Uterus (tissue), 4 donors: ENCODE measurements around the gene UQCRQ. TPM values are rescaled to one million over a fixed set of nuclear protein-coding genes. Genes with fewer than 3 reads are reported as not detected.

Experiments used
- DNase-seq, 2 donors: peaks; one replicate each; pipeline ENCODE4 v3.0.0-alpha.2; 2019 to 2020
- H3K27ac ChIP-seq, 2 donors: fragments of 200-600 bp; sonication (generic); 1 replicate in 1 of 2; 2 replicates in 1 of 2; pipeline ENCODE4 v1.5.1; 2016 to 2018
- H3K27me3 ChIP-seq, 2 donors: fragments of 200-600 bp; sonication (generic); one replicate each; pipeline ENCODE4 v1.5.1; 2018 to 2019; ENCODE audit warnings: control low read depth in 1 of 2
- H3K36me3 ChIP-seq, 2 donors: fragments of 200-600 bp; sonication (generic); one replicate each; pipeline ENCODE4 v1.5.1; 2019; ENCODE audit warnings: control low read depth in 1 of 2
- H3K4me1 ChIP-seq, 2 donors: fragments of 200-600 bp; sonication (generic); one replicate each; pipeline ENCODE4 v1.5.1; 2018 to 2019; ENCODE audit warnings: control low read depth in 1 of 2
- H3K4me3 ChIP-seq, 2 donors: fragments of 200-600 bp; sonication (generic); 1 replicate in 1 of 2; 2 replicates in 1 of 2; pipeline ENCODE4 v1.5.1; 2018 to 2019; ENCODE audit warnings: mild to moderate bottlenecking in 1 of 2
- H3K9me3 ChIP-seq, 2 donors: fragments of 200-600 bp; sonication (generic); one replicate each; pipeline ENCODE4 v1.5.1; 2019; ENCODE audit warnings: control low read depth in 1 of 2
- CTCF ChIP-seq, 4 experiments: fragments of 200-600 bp in 2 of 4; fragments of 450-650 bp in 2 of 4; sonication (generic) in 2 of 4; IDR thresholded peaks; one replicate each; pipeline ENCODE4 v1.5.1; 2016 to 2019; ENCODE audit warnings: antibody characterized with exemption in 4 of 4, mild to moderate bottlenecking in 2 of 4, moderate library complexity in 1 of 4
- POLR2A ChIP-seq, 2 donors: fragments of 450-650 bp; IDR thresholded peaks; one replicate each; pipeline ENCODE4 v1.6.1; 2016; ENCODE audit warnings: antibody characterized with exemption in 2 of 2, mild to moderate bottlenecking in 1 of 2, moderate library complexity in 1 of 2
- intact Hi-C: fragments of 100-400 bp; cut with DNase I; formaldehyde crosslinking; loops from one replicate; pipeline ENCODE4 v1.15.1; 2023; ENCODE audit warnings: low total_unique reads
- total RNA-seq, 4 donors: library from RNA; depleted of rRNA in 3 of 4; stranded (reverse); fragments of >200 nt in 3 of 4; gene quantifications; one replicate each; pipeline versions ENCODE4 v1.1.0 to v1.2.4, GENCODE V29; 2014 to 2023
- donor health status: DM: yes; HTN: yes; CAD: no.

Gene UQCRQ
- total RNA-seq, 4 donors from 2014 or later, result 30.5 to 196 (median 115) TPM

GRCh38 chr5:132825033-132825833 lies 41.2 kb upstream of the UQCRQ start:
- Histone ChIP-seq H3K9me3 (no peaks in the 10 kb centered on the region), H3K4me3 (no peak overlapping the region), H3K4me1 (peaks cover 0 to 3% of the 10 kb centered on the region in 2 donors), H3K36me3 (no peaks in the 10 kb centered on the region), H3K27me3 (no peaks in the 10 kb centered on the region), H3K27ac (no peak overlapping the region)
- DNase-seq, result no peak
- TF ChIP-seq CTCF (IDR thresholded peaks at IDR 0.05), result no peak
- TF ChIP-seq POLR2A (IDR thresholded peaks at IDR 0.05), result no peak
- intact Hi-C loops, result loop anchor here (10.0 kb wide), 1 partner anchor 60 kb away; no protein-coding TSS in a partner anchor

GRCh38 chr5:132825834-132826391 lies 40.5 kb upstream of the UQCRQ start:
- H3K9me3 ChIP-seq, result no peaks in the 10 kb centered on the region
- intact Hi-C loops, result loop anchor here (10.0 kb wide), 1 partner anchor 59 kb away; no protein-coding TSS in a partner anchor
- H3K4me1 ChIP-seq, result peaks cover 0 to 3% of the 10 kb centered on the region in 2 donors
- no peak overlapping the region for H3K4me3 ChIP-seq
- H3K36me3 ChIP-seq, result no peaks in the 10 kb centered on the region
- H3K27ac ChIP-seq, result peak overlapping the region in 1 of 2 donors; percentile 41
- no peak for DNase-seq
- no peak for TF ChIP-seq POLR2A (IDR thresholded peaks at IDR 0.05)
- no peak for TF ChIP-seq CTCF (IDR thresholded peaks at IDR 0.05)
- no peaks in the 10 kb centered on the region for H3K27me3 ChIP-seq

- peaks cover 0 to 3% of the 10 kb centered on the region in 2 donors for H3K4me1 ChIP-seq
- H3K4me3 ChIP-seq, result no peak overlapping the region
- TF ChIP-seq CTCF (IDR thresholded peaks at IDR 0.05) (no peak), POLR2A (IDR thresholded peaks at IDR 0.05) (no peak)
- no peaks in the 10 kb centered on the region for H3K9me3 ChIP-seq
- DNase-seq, result no peak
- intact Hi-C loops, result loop anchor here (10.0 kb wide), 1 partner anchor 58 kb away; no protein-coding TSS in a partner anchor
- no peaks in the 10 kb centered on the region for H3K36me3 ChIP-seq
- no peaks in the 10 kb centered on the region for H3K27me3 ChIP-seq
- peak overlapping the region in 1 of 2 donors; percentile 41 for H3K27ac ChIP-seq
Observed at GRCh38 chr5:132826424-132827082, 39.9 kb upstream of the UQCRQ start.

- peak overlapping the region in 1 of 2 donors; percentile 41 for H3K27ac ChIP-seq
- no peaks in the 10 kb centered on the region for H3K36me3 ChIP-seq
- H3K4me3 ChIP-seq, result no peak overlapping the region
- no peaks in the 10 kb centered on the region for H3K27me3 ChIP-seq
- H3K9me3 ChIP-seq, result no peaks in the 10 kb centered on the region
- DNase-seq, result no peak
- no peak for TF ChIP-seq CTCF (IDR thresholded peaks at IDR 0.05)
- TF ChIP-seq POLR2A (IDR thresholded peaks at IDR 0.05), result no peak
- peaks cover 0 to 3% of the 10 kb centered on the region in 2 donors for H3K4me1 ChIP-seq
- intact Hi-C loops, result loop anchor here (10.0 kb wide), 1 partner anchor 57 kb away; no protein-coding TSS in a partner anchor
Observed at GRCh38 chr5:132827943-132828673, 38.3 kb upstream of the UQCRQ start.
